Left ventricle myocardium inferior (tissue), 1 donor: ENCODE data around the gene CHCHD6. TPM values are rescaled to one million over a fixed set of nuclear protein-coding genes. Genes with fewer than 3 reads are reported as not detected.

Source experiments
- DNase-seq: peaks from one replicate; pipeline ENCODE4 v3.0.0-alpha.2; 2020
- H3K27ac ChIP-seq: fragments of 200-600 bp; replicated peaks from 2 replicates; pipeline ENCODE4 v1.8.0; 2021
- H3K27me3 ChIP-seq: fragments of 200-600 bp; 2 replicates; pipeline ENCODE4 v1.8.0; 2021; ENCODE audit warnings: low read depth
- H3K36me3 ChIP-seq: fragments of 200-600 bp; 2 replicates; pipeline ENCODE4 v1.8.0; 2021
- H3K4me1 ChIP-seq: fragments of 200-600 bp; 2 replicates; pipeline ENCODE4 v1.8.0; 2021
- H3K4me3 ChIP-seq: fragments of 200-600 bp; 2 replicates; pipeline ENCODE4 v1.8.0; 2021; ENCODE audit warnings: mild to moderate bottlenecking, moderate library complexity
- H3K9me3 ChIP-seq: fragments of 200-600 bp; replicated peaks from 2 replicates; pipeline ENCODE4 v1.8.0; 2021
- CTCF ChIP-seq: fragments of 200-600 bp; IDR thresholded peaks from 2 replicates; pipeline ENCODE4 v1.8.0; 2021; ENCODE audit warnings: antibody characterized with exemption, mild to moderate bottlenecking, borderline replicate concordance
- intact Hi-C: fragments of 100-400 bp; cut with micrococcal nuclease; formaldehyde crosslinking; loops from one replicate; pipeline ENCODE4 v1.11.0; 2022
- total RNA-seq: library from RNA; stranded (reverse); fragmentation: NEBNext Ultra II Directional; extraction: Animal tissue kit (Norgen Biotek cat#: 25700); gene quantifications from one replicate; pipeline ENCODE4 v1.2.1, GENCODE V29; 2021
- donor health status: DM: no; HTN: yes; CAD: no; lungs with severe emphysema.

The CHCHD6 gene
- total RNA-seq, 1 donor from 2014 or later, result 10.1 TPM

DNA sequence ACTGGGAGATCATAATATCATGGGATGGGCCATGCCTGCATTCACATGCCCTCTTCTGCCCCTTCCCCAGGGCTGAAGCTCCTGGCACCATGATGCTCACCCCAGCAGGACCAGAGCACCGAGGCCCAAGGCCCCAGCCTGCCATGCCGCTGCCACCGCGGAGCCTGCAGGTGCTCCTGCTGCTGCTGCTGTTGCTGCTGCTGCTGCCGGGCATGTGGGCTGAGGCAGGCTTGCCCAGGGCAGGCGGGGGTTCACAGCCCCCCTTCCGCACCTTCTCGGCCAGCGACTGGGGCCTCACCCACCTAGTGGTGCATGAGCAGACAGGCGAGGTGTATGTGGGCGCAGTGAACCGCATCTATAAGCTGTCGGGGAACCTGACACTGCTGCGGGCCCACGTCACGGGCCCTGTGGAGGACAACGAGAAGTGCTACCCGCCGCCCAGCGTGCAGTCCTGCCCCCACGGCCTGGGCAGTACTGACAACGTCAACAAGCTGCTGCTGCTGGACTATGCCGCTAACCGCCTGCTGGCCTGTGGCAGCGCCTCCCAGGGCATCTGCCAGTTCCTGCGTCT lies 284.5 kb downstream of the CHCHD6 start:
- peaks cover 7% of the 10 kb centered on the region for H3K27me3 ChIP-seq
- peaks cover 22% of the 10 kb centered on the region for H3K36me3 ChIP-seq
- H3K4me3 ChIP-seq, result no peak overlapping the region
- H3K4me1 ChIP-seq, result peaks cover 76% of the 10 kb centered on the region
- DNase-seq, result no peak
- no peak overlapping the region for H3K27ac ChIP-seq
- no peaks in the 10 kb centered on the region for H3K9me3 ChIP-seq
- TF ChIP-seq CTCF, result no peak
- intact Hi-C loops, result no loop called here

DNA sequence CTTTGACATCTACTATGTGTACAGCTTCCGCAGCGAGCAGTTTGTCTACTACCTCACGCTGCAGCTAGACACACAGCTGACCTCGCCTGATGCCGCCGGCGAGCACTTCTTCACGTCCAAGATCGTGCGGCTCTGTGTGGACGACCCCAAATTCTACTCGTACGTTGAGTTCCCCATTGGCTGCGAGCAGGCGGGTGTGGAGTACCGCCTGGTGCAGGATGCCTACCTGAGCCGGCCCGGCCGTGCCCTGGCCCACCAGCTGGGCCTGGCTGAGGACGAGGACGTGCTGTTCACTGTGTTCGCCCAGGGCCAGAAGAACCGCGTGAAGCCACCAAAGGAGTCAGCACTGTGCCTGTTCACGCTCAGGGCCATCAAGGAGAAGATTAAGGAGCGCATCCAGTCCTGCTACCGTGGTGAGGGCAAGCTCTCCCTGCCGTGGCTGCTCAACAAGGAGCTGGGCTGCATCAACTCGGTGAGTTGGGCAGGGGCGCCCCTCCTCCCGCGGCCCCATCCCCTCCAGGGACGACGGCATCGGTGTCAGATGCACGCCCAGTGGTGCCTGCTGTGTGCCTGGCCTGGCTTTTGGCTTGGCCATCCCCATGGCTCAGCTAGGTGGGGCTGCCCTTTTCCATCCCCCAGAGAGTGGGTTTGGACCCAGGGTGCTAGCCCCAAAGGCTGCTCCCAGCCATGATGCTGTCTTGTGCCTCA lies 285.4 kb downstream of the CHCHD6 start:
- TF ChIP-seq CTCF, result no peak
- H3K9me3 ChIP-seq, result no peaks in the 10 kb centered on the region
- intact Hi-C loops, result no loop called here
- no peak for DNase-seq
- no peak overlapping the region for H3K27ac ChIP-seq
- H3K4me1 ChIP-seq, result peaks cover 76% of the 10 kb centered on the region
- H3K36me3 ChIP-seq, result peaks cover 22% of the 10 kb centered on the region
- H3K27me3 ChIP-seq, result peaks cover 3% of the 10 kb centered on the region
- H3K4me3 ChIP-seq, result no peak overlapping the region

- intact Hi-C loops, result no loop called here
- Histone ChIP-seq H3K4me1 (peaks cover 76% of the 10 kb centered on the region), H3K9me3 (no peaks in the 10 kb centered on the region), H3K27me3 (no peaks in the 10 kb centered on the region), H3K36me3 (peaks cover 22% of the 10 kb centered on the region), H3K4me3 (no peak overlapping the region), H3K27ac (no peak overlapping the region)
- TF ChIP-seq CTCF, result no peak
- DNase-seq, result no peak
These were observed 286.1 kb downstream of the CHCHD6 start for GRCh38 chr3:126990024-126990700.

- H3K27me3 ChIP-seq, result no peaks in the 10 kb centered on the region
- no peak for DNase-seq
- intact Hi-C loops, result no loop called here
- H3K36me3 ChIP-seq, result peaks cover 22% of the 10 kb centered on the region
- TF ChIP-seq CTCF, result no peak
- H3K9me3 ChIP-seq, result no peaks in the 10 kb centered on the region
- peaks cover 76% of the 10 kb centered on the region for H3K4me1 ChIP-seq
- H3K4me3 ChIP-seq, result no peak overlapping the region
- H3K27ac ChIP-seq, result no peak overlapping the region
These were observed 286.9 kb downstream of the CHCHD6 start for GRCh38 chr3:126990890-126991289.

DNA sequence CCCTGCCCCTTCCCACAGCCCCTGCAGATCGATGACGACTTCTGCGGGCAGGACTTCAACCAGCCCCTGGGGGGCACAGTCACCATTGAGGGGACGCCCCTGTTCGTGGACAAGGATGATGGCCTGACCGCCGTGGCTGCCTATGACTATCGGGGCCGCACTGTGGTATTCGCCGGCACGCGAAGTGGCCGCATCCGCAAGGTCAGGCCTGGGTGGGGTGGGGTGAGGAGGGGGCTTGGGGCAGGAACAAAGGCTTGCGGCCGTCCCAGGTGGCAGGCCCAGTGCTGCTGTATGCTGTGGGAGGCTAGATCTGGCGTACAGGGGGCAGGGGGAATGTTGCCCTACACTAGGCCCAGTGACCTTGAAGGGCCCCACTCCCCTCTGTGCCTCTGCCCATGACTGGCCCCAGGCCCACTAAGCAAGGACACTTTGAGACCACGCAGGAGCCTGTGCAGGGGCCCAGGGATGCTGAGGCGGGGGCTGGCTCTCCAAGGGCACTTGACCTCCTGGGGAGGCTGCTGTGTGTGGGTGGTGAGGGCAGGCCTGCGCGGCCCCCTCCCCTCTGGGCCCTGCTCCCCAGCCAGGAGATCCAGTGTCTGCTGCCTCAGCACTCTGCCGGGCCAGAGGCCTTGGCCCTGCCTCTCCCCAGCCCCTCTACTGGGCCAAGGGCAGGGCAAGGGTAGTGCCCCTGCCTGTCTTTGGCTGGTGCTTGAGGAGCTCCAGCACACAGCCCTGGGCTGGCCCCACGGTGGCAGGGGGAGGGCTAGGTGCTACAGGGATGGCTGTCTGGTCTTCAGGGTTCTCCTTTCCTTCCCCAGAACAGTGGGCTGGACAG lies 287.5 kb downstream of the CHCHD6 start:
- peaks cover 76% of the 10 kb centered on the region for H3K4me1 ChIP-seq
- intact Hi-C loops, result no loop called here
- DNase-seq, result no peak
- no peaks in the 10 kb centered on the region for H3K9me3 ChIP-seq
- TF ChIP-seq CTCF, result no peak
- H3K4me3 ChIP-seq, result no peak overlapping the region
- H3K27me3 ChIP-seq, result no peaks in the 10 kb centered on the region
- peak overlapping the region; percentile 34 for H3K27ac ChIP-seq
- H3K36me3 ChIP-seq, result peaks cover 22% of the 10 kb centered on the region
